SK-N-DZ (cell line): ENCODE measurements around the gene SLC12A7. TPM values are rescaled to one million over a fixed set of nuclear protein-coding genes. Genes with fewer than 3 reads are reported as not detected.
"Not testable (repeated sequence)": the region's sequence is repeated elsewhere in the genome, so short reads cannot be mapped to it uniquely, and the experiment has no call there.

ENCODE experiments used
- DNase-seq: peaks from one replicate; pipeline ENCODE4 v3.0.0-alpha.2; 2015; ENCODE audit warnings: low spot score
- polyA plus RNA-seq, 2 experiments: library from polyadenylated mRNA; depleted of rRNA; stranded (reverse); fragments of >200 nt; gene quantifications; 2 replicates each; pipeline ENCODE4 v1.2.3, GENCODE V29; 2014

SLC12A7 gene
- 0.28 and 0.56 TPM in 2 replicates for polyA plus RNA-seq (2014; cell fraction: cytosol; rRNA removed)
- 0.99 and 6.8 TPM in 2 replicates for polyA plus RNA-seq (2014; cell fraction: nucleus; rRNA removed)

DNA sequence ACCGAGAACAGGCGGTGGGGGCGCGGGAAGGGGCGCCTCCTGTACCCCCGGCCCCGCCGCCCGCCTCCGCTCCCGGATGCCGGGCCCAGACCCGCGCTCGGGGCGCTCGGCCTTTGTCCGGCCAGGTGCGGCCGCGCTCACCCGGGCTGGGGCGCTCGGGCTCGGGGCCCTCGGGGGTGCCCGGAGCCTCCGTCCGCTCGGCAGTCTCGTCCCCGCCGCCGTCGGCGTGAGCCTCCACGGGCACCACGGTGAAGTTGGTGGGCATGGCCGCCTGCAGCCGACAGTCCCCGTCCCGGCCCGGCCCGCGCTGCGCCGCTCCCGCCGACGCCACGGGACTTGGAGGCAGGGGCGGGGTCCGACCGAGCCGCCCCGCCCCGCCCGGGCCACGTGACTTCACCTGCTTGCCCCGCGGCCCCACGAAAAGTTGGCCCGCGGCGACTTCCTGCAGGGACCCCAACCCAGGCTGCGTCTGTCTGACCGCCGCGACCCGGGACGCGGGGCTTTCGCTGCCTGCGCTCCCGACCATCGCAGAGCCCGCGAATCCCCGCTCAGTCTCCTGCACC is at the start of gene SLC12A7:
SLC12A7 (minus strand) TSS at position 337 of the 563 bp plus-strand sequence; CDS start at position 265, 72 bp downstream.
- no peak for DNase-seq

GRCh38 chr5:1161108-1161832 is 49.4 kb upstream of the SLC12A7 start:
- no peak for DNase-seq

GRCh38 chr5:1159774-1160406 is 48.0 kb upstream of the SLC12A7 start:
- DNase-seq = no peak

GRCh38 chr5:1159341-1159675 is 47.4 kb upstream of the SLC12A7 start:
- DNase-seq = no peak

DNA sequence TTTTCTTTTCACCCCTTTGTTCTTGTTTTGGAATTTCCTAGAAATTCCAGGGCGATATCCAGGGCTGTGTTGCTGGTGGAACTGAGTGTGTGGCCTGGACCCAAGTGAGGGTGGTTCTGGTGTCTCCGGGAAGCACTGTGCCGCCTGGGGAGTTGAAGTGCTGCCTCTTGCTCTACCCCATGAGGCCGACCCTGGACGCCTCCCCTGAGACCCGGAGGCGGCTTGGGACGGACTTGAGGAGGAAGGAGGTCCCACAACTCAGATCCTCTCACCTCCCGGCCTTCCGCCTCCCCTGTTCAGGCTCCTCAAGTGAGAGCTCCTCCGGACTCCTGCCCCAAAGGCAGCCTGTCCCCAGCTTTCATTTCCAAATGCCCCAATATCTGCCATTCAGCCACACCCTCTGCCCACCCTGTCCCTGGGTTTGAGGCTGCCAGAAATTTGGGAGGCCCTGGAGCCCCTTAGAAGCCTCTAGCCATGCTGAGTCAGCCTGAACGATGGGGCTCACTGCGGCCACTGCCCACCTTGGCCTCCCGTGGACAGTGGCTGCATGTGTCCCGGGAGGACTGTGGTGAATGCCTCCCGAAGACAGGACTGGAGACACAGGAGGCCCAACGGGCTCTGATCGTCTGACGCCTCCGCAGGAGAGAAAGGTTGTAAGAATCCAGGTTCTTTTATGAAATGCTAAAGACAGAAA is 46.9 kb upstream of the SLC12A7 start:
- no peak for DNase-seq

DNA sequence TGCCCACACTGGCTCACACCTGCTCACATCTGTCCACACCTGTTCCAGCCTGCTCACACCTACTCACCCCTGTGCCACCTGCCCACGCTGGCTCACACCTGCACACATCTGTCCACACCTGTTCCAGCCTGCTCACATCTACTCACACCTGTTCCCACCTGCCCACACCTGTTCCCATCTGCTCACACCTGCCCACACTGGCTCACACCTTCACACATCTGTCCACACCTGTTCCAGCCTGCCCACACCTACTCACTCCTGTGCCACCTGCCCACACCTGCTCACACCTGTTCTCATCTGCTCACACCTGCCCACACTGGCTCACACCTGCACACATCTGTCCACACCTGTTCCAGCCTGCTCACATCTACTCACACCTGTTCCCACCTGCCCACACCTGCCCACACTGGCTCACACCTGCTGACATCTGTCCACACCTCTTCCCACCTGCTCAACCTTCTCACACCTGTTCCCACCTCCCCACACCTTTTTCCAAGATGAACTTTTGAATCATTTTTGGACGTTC is 45.7 kb upstream of the SLC12A7 start:
- not testable (repeated sequence) for DNase-seq

DNA sequence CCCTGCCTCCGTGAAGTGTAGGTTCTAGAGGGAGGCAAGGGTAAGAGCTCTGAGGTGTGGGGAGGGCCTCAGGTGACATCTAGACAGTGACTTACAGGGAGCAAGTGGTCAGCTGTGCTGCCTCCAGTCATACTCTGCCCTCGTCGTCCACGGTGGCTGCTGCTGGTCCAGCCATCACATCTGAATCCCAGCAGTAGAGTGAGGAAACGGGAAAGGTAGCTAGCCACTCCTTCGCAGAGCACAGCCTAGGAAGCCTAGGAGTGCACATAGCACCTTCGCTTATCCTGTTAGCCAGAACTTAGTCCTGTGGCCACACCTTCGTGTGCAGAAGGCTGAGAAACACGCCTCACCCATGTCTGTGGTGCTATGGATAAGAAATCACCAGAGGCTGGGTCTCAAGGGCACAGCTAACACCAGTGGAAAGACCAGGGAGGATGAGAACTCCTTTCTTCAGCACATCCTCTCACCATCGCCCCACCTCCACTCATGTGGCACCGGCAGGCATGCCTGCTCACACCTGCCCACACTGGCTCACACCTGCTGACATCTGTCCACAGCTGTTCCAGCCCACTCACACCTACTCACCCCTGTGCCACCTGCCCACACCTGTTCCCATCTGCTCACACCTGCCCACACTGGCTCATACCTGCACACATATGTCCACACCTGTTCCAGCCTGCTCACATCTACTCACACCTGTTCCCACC is 45.0 kb upstream of the SLC12A7 start:
- DNase-seq = no peak

DNA sequence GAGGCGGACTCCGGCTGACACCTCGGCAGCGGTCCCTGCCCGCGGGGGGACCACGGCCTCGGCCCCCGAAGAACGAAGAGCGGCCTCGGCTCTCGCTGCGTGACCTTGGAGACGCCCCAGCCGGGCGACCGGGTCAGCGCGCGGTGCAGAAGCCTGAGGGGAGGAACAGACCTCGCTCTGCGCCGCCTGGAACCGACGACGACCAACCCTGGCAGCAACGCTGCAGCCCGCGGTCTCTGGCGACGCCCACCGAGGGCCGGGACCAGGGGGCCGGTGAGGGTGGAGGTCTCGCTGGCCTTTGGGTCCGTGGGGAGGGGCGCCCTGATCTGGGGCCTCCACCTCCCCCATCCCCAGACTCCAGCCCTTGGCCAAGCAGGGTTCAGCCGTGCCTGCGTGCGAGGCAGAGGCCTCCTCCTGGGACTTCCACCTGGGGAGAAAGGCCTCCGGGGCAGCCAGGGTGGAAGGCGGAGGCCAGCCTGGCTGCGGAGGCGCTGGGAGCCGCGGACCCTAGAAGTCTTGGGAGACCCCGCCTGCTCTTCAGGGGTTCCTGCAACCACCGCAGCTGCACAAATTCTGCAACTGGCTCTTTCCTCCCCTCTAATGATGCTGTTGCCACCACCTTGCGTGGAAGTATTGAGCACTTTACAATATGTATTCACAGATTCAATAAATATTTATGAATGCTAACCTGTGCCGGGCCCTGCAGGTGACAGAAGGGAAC is 44.3 kb upstream of the SLC12A7 start:
- DNase-seq = no peak

DNA sequence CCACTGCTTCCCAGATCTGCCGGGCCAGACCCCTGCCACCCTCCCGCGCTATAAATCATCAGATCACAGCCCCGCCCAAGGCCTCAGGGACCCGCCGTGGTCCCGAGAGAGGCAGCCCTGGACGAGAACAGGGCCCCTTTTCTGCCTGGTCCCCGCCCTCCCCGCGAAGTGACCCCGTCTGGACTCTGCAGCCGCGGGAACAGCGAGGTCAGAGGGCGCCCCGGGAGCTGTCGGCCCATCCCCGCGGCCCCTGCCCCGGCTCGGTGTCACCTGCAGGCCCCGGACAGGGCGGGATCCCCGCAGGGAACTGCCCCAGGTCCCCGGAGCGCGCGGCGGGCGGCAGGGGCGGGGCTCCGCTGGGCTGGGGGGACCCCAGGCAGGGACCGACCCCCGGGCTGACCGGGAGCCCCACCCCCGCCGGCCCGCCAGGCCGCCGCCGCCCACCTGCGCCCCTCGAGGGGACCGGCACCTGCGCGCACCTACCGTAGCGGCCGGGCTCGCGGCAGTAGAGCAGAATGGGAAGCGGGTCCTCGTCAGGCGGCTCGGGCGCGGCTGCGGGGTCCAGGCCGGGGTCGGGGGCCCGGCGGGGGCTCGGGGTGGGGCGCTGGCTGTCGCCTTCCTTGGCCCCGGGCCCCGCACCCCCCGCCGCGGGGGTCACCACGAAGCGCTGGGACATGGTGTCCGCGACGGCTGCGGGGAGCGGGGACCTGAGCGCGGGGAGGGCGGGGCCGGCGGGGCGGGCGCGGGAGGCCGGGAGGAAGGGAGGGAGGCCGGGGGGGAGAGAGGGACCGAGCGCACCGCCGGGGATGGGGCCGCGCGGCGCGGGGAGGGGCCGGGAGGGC is 43.5 kb upstream of the SLC12A7 start:
- DNase-seq = no peak

GRCh38 chr5:1153428-1153827 is 41.6 kb upstream of the SLC12A7 start:
- no peak for DNase-seq

DNA sequence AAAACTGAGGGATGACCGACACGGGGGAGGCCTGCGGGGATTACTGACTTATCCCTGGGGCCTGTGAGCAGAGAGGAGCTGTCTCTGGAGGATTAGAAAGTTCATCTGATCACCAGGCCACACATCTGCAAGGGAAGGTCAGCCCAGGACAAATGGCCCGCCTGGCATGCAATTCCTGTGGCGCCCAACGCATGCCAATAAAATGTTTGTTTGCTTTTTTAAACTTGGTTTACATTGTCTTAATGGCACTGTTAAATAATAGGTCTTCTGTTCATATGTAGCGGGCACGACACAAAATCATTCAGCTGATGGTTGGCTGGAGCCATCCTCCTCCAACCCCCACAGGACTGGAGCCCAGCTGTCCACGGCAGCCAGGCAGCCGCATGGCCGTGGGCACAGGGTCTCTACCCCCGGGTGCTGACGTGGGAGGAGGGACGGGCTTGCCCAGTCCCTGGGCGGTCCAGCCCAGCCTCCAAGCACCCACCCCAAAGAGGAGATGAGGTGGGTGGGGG is 41.0 kb upstream of the SLC12A7 start:
- DNase-seq = no peak

DNA sequence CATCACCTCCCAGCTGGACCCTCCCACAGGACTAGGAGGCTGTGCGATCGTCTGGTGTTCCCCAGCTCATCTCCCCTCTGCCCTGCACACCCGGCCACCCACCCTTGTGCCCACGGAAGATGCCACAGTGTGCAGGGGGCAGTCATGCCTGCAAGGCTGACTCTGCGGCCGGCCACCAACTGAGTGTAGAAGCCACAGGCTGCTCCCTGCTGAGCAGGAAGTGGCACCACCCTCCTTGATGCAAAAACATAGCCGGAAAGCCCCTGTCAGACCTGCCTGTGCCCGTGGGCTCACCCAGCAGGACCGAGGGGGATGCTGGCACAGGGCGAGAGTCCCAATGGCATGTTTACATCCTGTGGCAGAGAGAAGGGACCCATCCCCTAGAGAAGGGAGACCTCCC is 40.3 kb upstream of the SLC12A7 start:
- no peak for DNase-seq

- DNase-seq = no peak
Measured at GRCh38 chr5:1151316-1151715, 39.5 kb upstream of the SLC12A7 start.

DNA sequence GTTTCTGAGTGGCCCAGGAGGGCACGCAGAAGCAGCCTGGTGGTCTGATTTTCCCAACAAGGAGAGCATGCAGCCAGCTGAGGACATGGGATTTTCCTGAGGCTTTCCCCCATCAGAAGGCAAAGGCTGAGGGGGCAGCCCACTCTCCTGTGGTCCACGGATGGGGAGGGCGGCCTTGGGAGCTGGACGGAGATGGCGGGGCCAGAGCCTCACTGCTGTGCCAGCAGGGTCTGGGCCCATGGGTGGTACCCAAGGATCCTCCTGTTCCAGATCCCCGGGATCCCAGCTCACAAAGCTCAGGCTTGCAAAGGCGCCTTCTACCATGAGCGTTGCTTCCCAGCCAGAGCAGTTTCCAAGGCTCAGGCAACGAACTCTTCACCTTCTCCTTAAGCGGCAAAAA is 39.0 kb upstream of the SLC12A7 start:
- DNase-seq = no peak

DNA sequence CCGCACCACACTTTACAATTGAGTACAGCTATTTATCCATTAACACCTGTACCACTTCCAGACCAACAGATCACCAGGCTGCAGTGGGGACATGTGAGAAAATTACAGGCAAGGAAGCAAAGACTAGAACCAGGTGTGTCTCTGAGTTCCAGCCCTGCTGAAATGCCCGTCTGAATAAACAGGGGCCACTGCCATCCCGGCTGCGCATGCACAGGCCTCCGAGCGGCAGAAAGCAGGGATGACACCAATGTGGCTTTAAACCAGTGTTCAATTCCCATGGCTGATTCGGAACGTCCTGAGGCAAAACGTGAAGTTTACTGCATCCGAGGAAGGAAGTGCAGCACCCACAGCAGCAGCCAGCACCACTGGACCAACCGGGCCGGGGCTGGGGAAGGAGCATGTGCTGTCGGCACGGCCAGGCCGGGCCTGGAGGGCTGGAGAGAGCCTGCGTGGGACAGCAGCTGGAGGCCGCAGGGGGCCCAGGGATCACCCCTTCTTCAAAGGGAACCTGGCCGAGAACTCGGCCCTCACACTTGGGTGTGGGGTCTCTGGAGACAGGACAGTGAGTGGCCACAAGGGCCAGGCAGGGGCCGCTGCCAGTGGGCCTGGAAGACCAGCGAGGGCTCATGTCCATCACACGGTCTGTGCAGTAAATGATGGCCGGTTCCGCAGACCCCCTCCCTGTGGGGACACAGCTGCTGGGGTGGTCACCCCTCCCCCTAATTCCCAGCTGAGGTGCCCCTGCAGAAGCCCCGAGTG is 33.0 kb upstream of the SLC12A7 start:
- DNase-seq = no peak

DNA sequence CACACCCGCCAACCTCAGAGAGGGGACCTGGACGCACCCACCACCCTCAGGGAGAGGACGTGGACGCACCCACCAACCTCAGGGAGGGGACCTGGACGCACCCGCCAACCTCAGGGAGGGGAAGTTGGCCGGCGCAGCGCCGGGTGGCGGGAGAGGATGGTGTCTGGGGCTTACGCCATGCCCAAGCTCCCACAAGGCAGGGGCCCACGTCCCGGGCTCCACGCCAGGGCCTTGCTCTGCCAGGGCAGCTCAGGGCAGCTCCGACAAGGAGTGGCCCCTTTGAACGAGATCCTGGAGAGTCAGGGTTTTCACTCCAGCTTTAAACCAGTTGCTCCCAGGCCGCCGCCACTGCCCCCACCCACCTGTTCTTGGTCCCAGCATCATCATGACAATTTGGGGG is 32.2 kb upstream of the SLC12A7 start:
- DNase-seq = no peak

DNA sequence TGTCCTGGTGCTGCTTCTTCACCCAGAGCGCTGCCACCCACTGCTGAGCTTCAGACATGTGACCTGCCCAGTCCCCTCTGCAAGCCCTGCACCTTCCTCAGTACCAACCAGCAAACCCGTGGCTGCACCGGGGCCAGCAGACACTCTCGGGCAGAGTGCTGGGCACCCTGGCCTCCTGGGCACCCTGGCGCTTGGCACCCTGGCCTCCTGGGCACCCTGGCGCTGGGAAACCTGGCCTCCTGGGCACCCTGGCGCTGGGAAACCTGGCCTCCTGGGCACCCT is 31.7 kb upstream of the SLC12A7 start:
- no peak for DNase-seq

DNA sequence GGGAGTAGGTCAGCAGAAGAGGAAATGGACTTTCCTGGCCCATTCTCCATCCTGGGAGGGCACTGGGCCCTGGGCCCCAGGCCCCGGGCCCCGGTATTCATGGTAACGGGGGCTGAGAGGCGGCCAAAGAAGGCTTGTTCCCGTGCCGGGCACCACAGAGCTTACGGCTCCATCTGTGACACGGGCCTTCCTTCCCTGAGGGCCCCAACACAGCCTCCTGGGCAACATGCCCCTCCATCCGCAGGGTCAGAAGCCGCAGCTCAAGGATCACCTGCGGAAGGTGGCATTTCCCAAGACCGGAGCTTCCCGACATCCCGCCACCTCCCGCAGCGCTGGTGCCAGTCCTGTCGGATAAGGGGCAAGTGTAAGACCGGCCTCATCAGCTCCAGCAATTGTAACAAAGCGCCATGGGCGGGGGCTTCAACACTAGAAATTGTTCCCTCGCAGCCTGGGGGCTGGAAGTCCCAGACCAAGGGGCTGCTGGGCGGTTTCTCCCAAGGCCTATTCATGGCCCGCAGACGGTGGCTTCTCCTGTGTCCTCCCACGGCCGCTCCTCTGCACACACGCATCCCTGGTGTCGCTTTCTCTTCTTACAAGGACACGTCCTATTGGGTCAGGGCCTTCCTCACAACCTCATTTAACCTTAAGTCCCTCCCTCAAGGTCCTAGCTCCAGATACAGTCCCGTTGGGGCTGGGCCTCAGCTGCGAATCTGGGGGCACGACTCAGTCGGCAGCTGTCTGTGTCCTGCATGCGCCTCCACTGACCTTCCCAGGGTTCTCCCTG is 31.2 kb upstream of the SLC12A7 start:
- no peak for DNase-seq
